ENCODE measurements around the gene FAM47E. TPM values are rescaled to one million over a fixed set of nuclear protein-coding genes. Genes with fewer than 3 reads are reported as not detected.
A peak's percentile ranks its signal among the peaks of the same experiment; 100 is the strongest.

The FAM47E gene
- total and polyA plus RNA-seq, 9 of the 15 experiments (the other 6 are each of a cell fraction or from before 2014, with no cell fraction given): 3.7 to 15.6 (median 6.4) TPM

GRCh38 chr4:76302826-76303438 lies 51.4 kb downstream of the FAM47E start (continued):
- TF ChIP-seq, protein P1, sequence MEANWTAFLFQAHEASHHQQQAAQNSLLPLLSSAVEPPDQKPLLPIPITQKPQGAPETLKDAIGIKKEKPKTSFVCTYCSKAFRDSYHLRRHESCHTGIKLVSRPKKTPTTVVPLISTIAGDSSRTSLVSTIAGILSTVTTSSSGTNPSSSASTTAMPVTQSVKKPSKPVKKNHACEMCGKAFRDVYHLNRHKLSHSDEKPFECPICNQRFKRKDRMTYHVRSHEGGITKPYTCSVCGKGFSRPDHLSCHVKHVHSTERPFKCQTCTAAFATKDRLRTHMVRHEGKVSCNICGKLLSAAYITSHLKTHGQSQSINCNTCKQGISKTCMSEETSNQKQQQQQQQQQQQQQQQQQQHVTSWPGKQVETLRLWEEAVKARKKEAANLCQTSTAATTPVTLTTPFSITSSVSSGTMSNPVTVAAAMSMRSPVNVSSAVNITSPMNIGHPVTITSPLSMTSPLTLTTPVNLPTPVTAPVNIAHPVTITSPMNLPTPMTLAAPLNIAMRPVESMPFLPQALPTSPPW (CRISPR knock-in tag; IDR thresholded peaks at IDR 0.05): no peak
- TF ChIP-seq NR2C2 (CRISPR knock-in tag; IDR thresholded peaks at IDR 0.05): no peak
- TF ChIP-seq NR2C2 (tag; IDR thresholded peaks at IDR 0.05): no peak
- TF ChIP-seq LCOR (CRISPR knock-in tag; IDR thresholded peaks at IDR 0.05): no peak
- TF ChIP-seq PTTG1 (tag; IDR thresholded peaks at IDR 0.05; ENCODE audit: low read depth): no peak
- TF ChIP-seq ZNF57 (CRISPR knock-in tag; IDR thresholded peaks at IDR 0.05): no peak

DNA sequence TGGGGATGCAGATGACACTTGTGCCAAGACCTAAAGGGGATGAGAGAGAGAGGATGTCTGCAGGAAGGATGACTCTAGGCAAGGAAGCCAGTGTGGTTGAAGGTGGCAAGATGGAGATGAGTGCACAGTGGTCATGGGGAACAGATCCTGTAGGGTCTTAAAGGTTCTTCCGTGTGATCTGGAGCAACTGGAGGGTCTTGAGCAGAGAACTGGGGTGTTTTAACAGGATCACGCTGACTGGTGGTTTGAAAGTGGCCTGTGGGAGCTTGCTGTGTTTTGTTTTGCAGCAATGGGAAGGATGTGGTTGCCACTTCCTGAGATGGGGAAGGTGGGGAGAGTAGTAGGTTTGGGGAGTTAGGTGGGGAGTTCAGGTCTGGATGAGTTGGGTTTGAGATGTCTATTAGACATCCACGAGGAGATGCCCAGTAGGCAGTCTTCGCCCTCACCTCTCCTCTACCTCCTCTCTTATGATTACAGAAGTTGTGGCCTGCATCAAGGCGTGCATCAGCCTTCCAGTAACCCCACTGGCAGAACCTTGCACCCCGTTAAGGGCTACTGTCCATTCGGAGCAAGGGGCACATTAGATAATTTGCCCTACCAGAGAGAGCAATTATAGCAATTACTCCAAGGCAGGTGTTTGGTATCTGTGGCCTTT lies 53.6 kb downstream of the FAM47E start:
- POLR2A ChIA-PET: interaction anchor here (0.6 kb wide), 1 partner anchor 92 kb away, joined by 3 read pairs; the partner anchor contains the start of gene SCARB2

More for the DNA sequence above, 53.6 kb downstream of the FAM47E start:
- Histone ChIP-seq H3K36me3 (ENCODE audit: control insufficient read depth, insufficient read depth, low read length) (no peaks in the 10 kb centered on the region), H3K4me2 (ENCODE audit: insufficient read depth, low read length) (peak overlapping the region; percentile 40; the same call in 1 of the 2 replicates), H4K20me1 (replicated peaks; ENCODE audit: control insufficient read depth, insufficient read depth, low read length) (no peaks in the 10 kb centered on the region), H3K9ac (ENCODE audit: insufficient read depth in 1 of 2, low read depth in 2 of 2, low read length in 2 of 2) (no peak overlapping the region), H3K27me3 (ENCODE audit: control insufficient read depth in 2 of 2, insufficient read depth in 2 of 2, low read length in 2 of 2) (no peaks in the 10 kb centered on the region), H3K4me1 (replicated peaks in 1 of 2; ENCODE audit: control insufficient read depth in 2 of 2, insufficient read depth in 2 of 2, low read length in 2 of 2) (peaks cover 17 to 37% of the 10 kb centered on the region in 2 experiments), H3K9me1 (ENCODE audit: control insufficient read depth, insufficient read depth, low read length) (no peaks in the 10 kb centered on the region), H3K27ac (ENCODE audit: extremely low read depth, low read depth, low read length) (no peak overlapping the region), H3K4me3 (no peak overlapping the region), H3K9me3 (replicated peaks; ENCODE audit: control insufficient read depth, insufficient read depth, low read depth, low read length) (no peaks in the 10 kb centered on the region; the same call in 1 of the 2 replicates), H2AFZ (ENCODE audit: low read depth, low read length) (no peak overlapping the region), H3K79me2 (ENCODE audit: control insufficient read depth, insufficient read depth, low read length) (no peaks in the 10 kb centered on the region)
- ATAC-seq (no peak), DNase-seq (ENCODE audit: extremely low read depth in 1 of 4, low spot score in 3 of 4) (no peak), FAIRE-seq (peak; percentile 40)
- TSS peak; percentile 55 for BruUV-seq (replicated peaks)
- in situ Hi-C loops (cut with MboI): no loop called here
- intact Hi-C loops (cut with micrococcal nuclease): no loop called here
- WGBS (ENCODE audit: insufficient coverage, low coverage, missing lambda C conversion rate): 67% methylated on average over 6 of the region's 7 CpGs
- no peak for TF ChIP-seq HEY1 (CRISPR knock-in tag; IDR thresholded peaks at IDR 0.05; ENCODE audit: borderline replicate concordance)
- TF ChIP-seq TAF9B (IDR thresholded peaks at IDR 0.05; ENCODE audit: partially characterized antibody): no peak
- TF ChIP-seq ZNF347 (CRISPR knock-in tag; IDR thresholded peaks at IDR 0.05; ENCODE audit: low read depth): no peak
- CTCF ChIA-PET (ENCODE audit: low intra/inter-chr PET ratio): no interaction called here
